Uterus (tissue), 2 donors: ENCODE measurements around the gene IMPG1.

Experiments used
- CTCF ChIP-seq, 4 experiments: fragments of 200-600 bp in 2 of 4; fragments of 450-650 bp in 2 of 4; sonication (generic) in 2 of 4; IDR thresholded peaks; one replicate each; pipeline ENCODE4 v1.5.1; 2016 to 2019; ENCODE audit warnings: antibody characterized with exemption in 4 of 4, mild to moderate bottlenecking in 2 of 4, moderate library complexity in 1 of 4
- POLR2A ChIP-seq, 2 donors: fragments of 450-650 bp; IDR thresholded peaks; one replicate each; pipeline ENCODE4 v1.6.1; 2016; ENCODE audit warnings: antibody characterized with exemption in 2 of 2, mild to moderate bottlenecking in 1 of 2, moderate library complexity in 1 of 2

- TF ChIP-seq POLR2A (IDR thresholded peaks at IDR 0.05), result no peak
- TF ChIP-seq CTCF (IDR thresholded peaks at IDR 0.05), result no peak
Measured at GRCh38 chr6:76072562-76072961, at the start of gene IMPG1.
